Measurements from ENCODE around the gene ALK. TPM values are rescaled to one million over a fixed set of nuclear protein-coding genes. Genes with fewer than 3 reads are reported as not detected.

The ALK gene
- total RNA-seq, 1 experiment from 2014 or later = 14.7 TPM

DNA sequence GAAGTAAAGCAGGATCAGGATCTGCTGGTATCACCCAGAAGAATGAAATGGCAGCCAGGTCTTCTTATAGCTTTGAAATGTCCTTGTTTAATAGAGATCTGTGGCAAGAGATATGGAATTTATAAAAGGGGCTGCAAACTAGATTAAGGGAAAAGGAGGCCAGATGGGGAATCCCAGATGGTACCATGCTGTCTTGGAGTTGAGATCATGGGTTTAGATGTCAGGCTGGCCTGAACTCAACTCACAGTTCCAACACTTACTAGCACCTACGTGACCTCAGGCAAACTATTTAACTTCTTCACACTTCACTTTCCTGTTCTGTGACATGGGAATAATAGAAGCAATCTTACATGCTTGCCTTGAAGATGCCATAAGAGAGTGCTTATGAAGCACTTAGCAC, 188.2 kb downstream of the ALK start:
- TF ChIP-seq CTCF (conservative IDR thresholded peaks at IDR 0.05; ENCODE audit: low read depth, low read length) = no peak
- no peak for TF ChIP-seq EZH2 (IDR thresholded peaks at IDR 0.05; ENCODE audit: borderline replicate concordance, low read depth, low read length, poor library complexity, severe bottlenecking)
- CTCF ChIA-PET = no interaction called here
- no peak for DNase-seq (ENCODE audit: low spot score)
- Histone ChIP-seq H3K9me3 (ENCODE audit: low read depth, low read length, poor library complexity, severe bottlenecking) (no peaks in the 10 kb centered on the region), H3K27ac (ENCODE audit: low read depth, low read length, poor library complexity, severe bottlenecking) (no peak overlapping the region), H3K36me3 (ENCODE audit: insufficient read depth, low read length, poor library complexity, severe bottlenecking) (no peaks in the 10 kb centered on the region), H3K4me3 (ENCODE audit: low read depth, low read length, poor library complexity, severe bottlenecking) (no peak overlapping the region), H3K4me1 (ENCODE audit: insufficient read depth, low read length, poor library complexity, severe bottlenecking) (peaks cover 10% of the 10 kb centered on the region), H3K27me3 (replicated peaks; ENCODE audit: insufficient read depth, low read depth, low read length, poor library complexity) (no peaks in the 10 kb centered on the region)
- no TSS peak for BruUV-seq (replicated peaks)
- POLR2A ChIA-PET (ENCODE audit: low non-redundant PET) = no interaction called here
- intact Hi-C loops (cut with micrococcal nuclease; ENCODE audit: unreplicated experiment) = no loop called here

GRCh38 chr2:29731948-29732347, 189.4 kb downstream of the ALK start:
- no peaks in the 10 kb centered on the region for H3K27me3 ChIP-seq (replicated peaks; ENCODE audit: insufficient read depth, low read depth, low read length, poor library complexity)
- no peak overlapping the region for H3K4me3 ChIP-seq (ENCODE audit: low read depth, low read length, poor library complexity, severe bottlenecking)
- no peak overlapping the region for H3K27ac ChIP-seq (ENCODE audit: low read depth, low read length, poor library complexity, severe bottlenecking)
- TF ChIP-seq EZH2 (IDR thresholded peaks at IDR 0.05; ENCODE audit: borderline replicate concordance, low read depth, low read length, poor library complexity, severe bottlenecking) (no peak), CTCF (conservative IDR thresholded peaks at IDR 0.05; ENCODE audit: low read depth, low read length) (no peak)
- no peaks in the 10 kb centered on the region for H3K9me3 ChIP-seq (ENCODE audit: low read depth, low read length, poor library complexity, severe bottlenecking)
- no TSS peak for BruUV-seq (replicated peaks)
- intact Hi-C loops (cut with micrococcal nuclease; ENCODE audit: unreplicated experiment) = no loop called here
- CTCF ChIA-PET = no interaction called here
- POLR2A ChIA-PET (ENCODE audit: low non-redundant PET) = no interaction called here
- H3K4me1 ChIP-seq (ENCODE audit: insufficient read depth, low read length, poor library complexity, severe bottlenecking) = peaks cover 10% of the 10 kb centered on the region
- H3K36me3 ChIP-seq (ENCODE audit: insufficient read depth, low read length, poor library complexity, severe bottlenecking) = no peaks in the 10 kb centered on the region
- no peak for DNase-seq (ENCODE audit: low spot score)

DNA sequence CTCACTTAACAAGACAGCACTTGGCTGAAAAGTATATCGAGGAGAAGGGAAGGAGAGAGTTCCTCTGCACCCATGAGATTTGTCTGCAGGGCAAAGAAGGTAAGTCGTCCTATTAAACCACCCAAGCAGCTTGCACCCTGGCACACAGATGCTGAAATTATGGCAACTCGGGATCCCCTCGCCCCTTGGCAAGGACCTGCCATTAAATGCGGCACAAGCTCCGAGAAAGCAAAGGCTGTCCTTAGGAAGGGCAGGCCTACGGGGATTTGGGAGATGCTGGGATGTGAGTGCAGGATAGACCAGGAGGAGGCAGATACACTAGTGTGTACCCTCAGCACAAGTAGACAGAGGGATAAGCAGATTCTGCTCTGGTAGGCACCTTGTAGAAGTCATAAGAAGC, 191.5 kb downstream of the ALK start:
- TF ChIP-seq EZH2 (IDR thresholded peaks at IDR 0.05; ENCODE audit: borderline replicate concordance, low read depth, low read length, poor library complexity, severe bottlenecking) (no peak), CTCF (conservative IDR thresholded peaks at IDR 0.05; ENCODE audit: low read depth, low read length) (no peak)
- Histone ChIP-seq H3K4me3 (ENCODE audit: low read depth, low read length, poor library complexity, severe bottlenecking) (no peak overlapping the region), H3K9me3 (ENCODE audit: low read depth, low read length, poor library complexity, severe bottlenecking) (no peaks in the 10 kb centered on the region), H3K27ac (ENCODE audit: low read depth, low read length, poor library complexity, severe bottlenecking) (no peak overlapping the region), H3K36me3 (ENCODE audit: insufficient read depth, low read length, poor library complexity, severe bottlenecking) (no peaks in the 10 kb centered on the region), H3K27me3 (replicated peaks; ENCODE audit: insufficient read depth, low read depth, low read length, poor library complexity) (no peaks in the 10 kb centered on the region), H3K4me1 (ENCODE audit: insufficient read depth, low read length, poor library complexity, severe bottlenecking) (peaks cover 5% of the 10 kb centered on the region)
- no TSS peak for BruUV-seq (replicated peaks)
- ChIA-PET POLR2A (ENCODE audit: low non-redundant PET) (no interaction called here), CTCF (no interaction called here)
- no peak for DNase-seq (ENCODE audit: low spot score)
- intact Hi-C loops (cut with micrococcal nuclease; ENCODE audit: unreplicated experiment) = no loop called here

Measured in A673 (cell line).